ENCODE measurements around the gene IGLL5. TPM values are rescaled to one million over a fixed set of nuclear protein-coding genes. Genes with fewer than 3 reads are reported as not detected.

IGLL5 gene
- total RNA-seq, 1 experiment from 2014 or later: not detected

DNA sequence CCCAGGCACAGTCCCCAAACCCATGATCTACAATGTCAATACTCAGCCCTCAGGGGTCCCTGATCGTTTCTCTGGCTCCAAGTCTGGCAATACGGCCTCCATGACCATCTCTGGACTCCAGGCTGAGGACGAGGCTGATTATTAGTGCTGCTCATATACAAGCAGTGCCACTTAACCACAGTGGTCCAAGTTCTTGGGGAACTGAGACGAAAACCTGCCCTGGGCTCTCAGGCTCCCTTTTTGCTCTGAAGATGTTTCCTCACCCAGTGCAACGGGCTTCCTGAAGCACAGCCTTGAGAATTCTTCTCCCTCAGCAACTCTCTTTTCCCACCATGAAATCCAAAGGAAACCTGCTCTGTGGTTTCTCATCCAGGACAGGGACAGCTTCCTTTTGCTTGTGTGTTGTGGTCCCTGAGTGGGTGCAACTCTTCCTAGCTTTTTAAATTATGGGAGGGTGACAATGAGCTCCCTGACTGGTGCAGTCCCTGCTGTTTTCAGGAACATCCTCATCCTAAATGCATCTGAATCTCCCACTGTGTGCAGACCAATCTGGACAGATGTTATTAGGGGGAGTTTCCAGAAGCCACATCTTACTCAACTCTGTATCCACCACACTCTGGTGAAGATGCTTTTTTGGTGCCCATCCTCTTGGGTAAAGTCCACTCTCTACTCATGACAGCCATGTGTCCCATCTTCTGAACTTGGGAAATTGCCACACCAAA is 30.6 kb upstream of the IGLL5 start:
- POLR2A ChIA-PET: no interaction called here
- no TSS peak for BruUV-seq (replicated peaks)
- H3K27ac Mint-ChIP-seq (ENCODE audit: low read depth, unreplicated experiment): no peak overlapping the region
- no peaks in the 10 kb centered on the region for H3K4me1 Mint-ChIP-seq (ENCODE audit: insufficient read depth, unreplicated experiment)
- CTCF ChIA-PET: interaction anchor here (1.6 to 2.0 kb wide), 2 partner anchors 8 to 27 kb away, joined by 8 to 13 read pairs; no protein-coding TSS in a partner anchor
- H3K36me3 Mint-ChIP-seq (ENCODE audit: insufficient read depth, unreplicated experiment): no peaks in the 10 kb centered on the region
- TF ChIP-seq, protein P1, sequence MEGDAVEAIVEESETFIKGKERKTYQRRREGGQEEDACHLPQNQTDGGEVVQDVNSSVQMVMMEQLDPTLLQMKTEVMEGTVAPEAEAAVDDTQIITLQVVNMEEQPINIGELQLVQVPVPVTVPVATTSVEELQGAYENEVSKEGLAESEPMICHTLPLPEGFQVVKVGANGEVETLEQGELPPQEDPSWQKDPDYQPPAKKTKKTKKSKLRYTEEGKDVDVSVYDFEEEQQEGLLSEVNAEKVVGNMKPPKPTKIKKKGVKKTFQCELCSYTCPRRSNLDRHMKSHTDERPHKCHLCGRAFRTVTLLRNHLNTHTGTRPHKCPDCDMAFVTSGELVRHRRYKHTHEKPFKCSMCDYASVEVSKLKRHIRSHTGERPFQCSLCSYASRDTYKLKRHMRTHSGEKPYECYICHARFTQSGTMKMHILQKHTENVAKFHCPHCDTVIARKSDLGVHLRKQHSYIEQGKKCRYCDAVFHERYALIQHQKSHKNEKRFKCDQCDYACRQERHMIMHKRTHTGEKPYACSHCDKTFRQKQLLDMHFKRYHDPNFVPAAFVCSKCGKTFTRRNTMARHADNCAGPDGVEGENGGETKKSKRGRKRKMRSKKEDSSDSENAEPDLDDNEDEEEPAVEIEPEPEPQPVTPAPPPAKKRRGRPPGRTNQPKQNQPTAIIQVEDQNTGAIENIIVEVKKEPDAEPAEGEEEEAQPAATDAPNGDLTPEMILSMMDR (IDR thresholded peaks at IDR 0.05; ENCODE audit: unreplicated experiment): no peak
- intact Hi-C loops (cut with micrococcal nuclease): no loop called here
- no peaks in the 10 kb centered on the region for H3K9me3 Mint-ChIP-seq (ENCODE audit: unreplicated experiment)
- H3K4me3 Mint-ChIP-seq (ENCODE audit: unreplicated experiment): no peak overlapping the region
- DNase-seq (ENCODE audit: unreplicated experiment): no peak
- peaks cover 76% of the 10 kb centered on the region for H3K27me3 Mint-ChIP-seq (ENCODE audit: insufficient read depth, unreplicated experiment)

DNA sequence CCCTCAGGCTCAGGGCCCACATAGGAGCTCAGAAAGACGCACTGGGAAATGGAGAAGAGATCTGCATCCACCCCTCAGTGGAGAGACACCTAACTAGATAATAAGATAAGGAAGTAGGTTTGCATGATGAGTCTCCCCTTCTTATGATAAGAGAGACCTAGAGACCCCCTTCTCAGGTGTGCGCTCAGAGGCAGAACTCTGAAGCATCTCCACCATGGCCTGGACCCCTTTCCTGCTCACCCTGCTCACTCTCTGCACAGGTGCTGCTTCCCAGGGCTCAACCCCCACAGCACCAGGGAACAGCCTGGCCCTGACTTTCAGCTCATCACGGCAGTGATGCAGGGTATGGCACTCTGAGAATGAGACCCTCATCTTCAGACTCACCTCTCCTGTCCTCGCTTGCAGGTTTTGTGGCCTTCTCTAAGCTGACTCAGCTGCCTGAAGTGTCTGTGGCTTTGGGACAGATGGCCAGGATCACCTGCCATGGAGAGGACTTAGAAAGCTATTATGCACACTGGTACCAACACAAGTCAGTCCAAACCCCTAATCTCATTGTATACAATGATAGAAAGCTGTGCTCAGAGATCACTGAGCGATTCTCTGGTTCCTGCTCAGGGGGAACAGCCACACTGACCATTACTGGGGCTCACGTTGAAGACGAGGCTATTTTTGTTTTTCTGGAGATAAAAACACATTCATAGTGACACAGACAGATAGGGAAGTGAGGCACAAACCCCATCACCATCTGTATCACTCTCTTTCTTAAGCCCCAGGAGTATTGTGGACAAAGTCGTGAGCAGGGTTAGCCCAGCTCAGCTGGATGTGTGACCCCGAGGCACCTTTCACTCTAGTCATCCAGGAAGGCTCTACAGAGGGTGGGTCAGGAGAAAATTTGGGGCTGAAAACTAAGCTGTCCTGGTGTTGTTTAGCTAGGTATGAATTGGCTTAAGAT is 29.7 kb upstream of the IGLL5 start:
- no peaks in the 10 kb centered on the region for H3K9me3 Mint-ChIP-seq (ENCODE audit: unreplicated experiment)
- TF ChIP-seq, protein P1 (IDR thresholded peaks at IDR 0.05; ENCODE audit: unreplicated experiment): no peak
- no peaks in the 10 kb centered on the region for H3K36me3 Mint-ChIP-seq (ENCODE audit: insufficient read depth, unreplicated experiment)
- H3K27ac Mint-ChIP-seq (ENCODE audit: low read depth, unreplicated experiment): no peak overlapping the region
- ChIA-PET POLR2A (interaction anchor here (0.6 kb wide), 1 partner anchor 248 kb away, joined by 3 read pairs; no protein-coding TSS in a partner anchor), CTCF (interaction anchor here (0.5 to 2.0 kb wide), 6 partner anchors 9 to 528 kb away, joined by 3 to 13 read pairs (median 4); no protein-coding TSS in a partner anchor)
- no peaks in the 10 kb centered on the region for H3K4me1 Mint-ChIP-seq (ENCODE audit: insufficient read depth, unreplicated experiment)
- DNase-seq (ENCODE audit: unreplicated experiment): no peak
- H3K27me3 Mint-ChIP-seq (ENCODE audit: insufficient read depth, unreplicated experiment): peaks cover 71% of the 10 kb centered on the region
- no TSS peak for BruUV-seq (replicated peaks)
- no peak overlapping the region for H3K4me3 Mint-ChIP-seq (ENCODE audit: unreplicated experiment)
- intact Hi-C loops (cut with micrococcal nuclease): no loop called here

DNA sequence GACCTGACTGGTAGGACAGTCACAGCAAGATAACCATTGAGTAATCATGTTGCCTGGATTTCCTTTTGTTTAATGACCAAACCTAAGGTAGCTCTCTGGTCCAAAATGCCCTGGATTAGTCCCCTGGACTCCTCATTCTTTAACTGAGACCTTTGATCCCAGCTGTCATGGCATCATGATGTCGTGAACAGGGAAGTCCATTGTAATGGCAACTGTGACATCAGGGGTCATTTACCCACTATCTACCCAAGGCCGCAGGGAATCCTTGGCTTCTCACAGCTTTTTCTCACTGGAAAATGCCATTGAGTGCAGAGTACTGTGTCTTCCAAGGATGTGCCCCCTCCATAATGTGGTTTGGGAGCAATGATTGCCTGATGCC is 29.1 kb upstream of the IGLL5 start:
- Mint-ChIP-seq H3K9me3 (ENCODE audit: unreplicated experiment) (no peaks in the 10 kb centered on the region), H3K27me3 (ENCODE audit: insufficient read depth, unreplicated experiment) (peaks cover 71% of the 10 kb centered on the region), H3K4me3 (ENCODE audit: unreplicated experiment) (no peak overlapping the region), H3K36me3 (ENCODE audit: insufficient read depth, unreplicated experiment) (no peaks in the 10 kb centered on the region), H3K27ac (ENCODE audit: low read depth, unreplicated experiment) (no peak overlapping the region), H3K4me1 (ENCODE audit: insufficient read depth, unreplicated experiment) (no peaks in the 10 kb centered on the region)
- BruUV-seq (replicated peaks): no TSS peak
- DNase-seq (ENCODE audit: unreplicated experiment): no peak
- ChIA-PET CTCF (interaction anchor here (0.5 to 1.6 kb wide), 4 partner anchors 9 to 272 kb away, joined by 3 to 13 read pairs (median 4); no protein-coding TSS in a partner anchor), POLR2A (interaction anchor here (0.6 kb wide), 1 partner anchor 248 kb away, joined by 3 read pairs; no protein-coding TSS in a partner anchor)
- intact Hi-C loops (cut with micrococcal nuclease): no loop called here
- TF ChIP-seq, protein P1 (IDR thresholded peaks at IDR 0.05; ENCODE audit: unreplicated experiment): no peak

DNA sequence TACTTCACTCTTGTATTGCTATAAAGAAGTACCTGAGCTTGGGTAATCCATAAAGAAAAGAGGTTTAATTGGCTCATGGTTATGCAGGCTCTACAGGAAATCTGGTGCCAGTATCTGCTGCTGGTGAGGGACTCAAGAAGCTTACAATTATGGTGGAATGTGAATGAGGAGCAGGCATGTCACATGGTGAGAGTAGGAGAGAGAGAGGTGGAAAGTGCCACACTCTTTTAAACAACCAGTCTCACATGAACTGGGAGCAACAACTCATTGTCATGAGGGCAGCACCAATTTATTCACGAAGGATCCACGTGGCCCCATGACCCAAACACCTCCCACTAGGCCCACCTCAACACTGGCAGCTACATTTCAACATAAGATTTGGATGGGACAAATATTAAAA is 24.6 kb upstream of the IGLL5 start:
- no TSS peak for BruUV-seq (replicated peaks)
- ChIA-PET CTCF (interaction anchor here (0.6 kb wide), 1 partner anchor 20 kb away, joined by 3 read pairs; no protein-coding TSS in a partner anchor), POLR2A (interaction anchor here (0.6 kb wide), 1 partner anchor 16 kb away, joined by 3 read pairs; no protein-coding TSS in a partner anchor)
- H3K9me3 Mint-ChIP-seq (ENCODE audit: unreplicated experiment): no peaks in the 10 kb centered on the region
- H3K36me3 Mint-ChIP-seq (ENCODE audit: insufficient read depth, unreplicated experiment): no peaks in the 10 kb centered on the region
- intact Hi-C loops (cut with micrococcal nuclease): no loop called here
- no peak overlapping the region for H3K4me3 Mint-ChIP-seq (ENCODE audit: unreplicated experiment)
- H3K4me1 Mint-ChIP-seq (ENCODE audit: insufficient read depth, unreplicated experiment): no peaks in the 10 kb centered on the region
- no peak for DNase-seq (ENCODE audit: unreplicated experiment)
- TF ChIP-seq, protein P1 (IDR thresholded peaks at IDR 0.05; ENCODE audit: unreplicated experiment): no peak
- H3K27me3 Mint-ChIP-seq (ENCODE audit: insufficient read depth, unreplicated experiment): peaks cover 95% of the 10 kb centered on the region
- H3K27ac Mint-ChIP-seq (ENCODE audit: low read depth, unreplicated experiment): no peak overlapping the region
